Panc1 (cell line): Measurements from ENCODE around the gene EFCAB10. TPM values are rescaled to one million over a fixed set of nuclear protein-coding genes. Genes with fewer than 3 reads are reported as not detected.
"Not testable (repeated sequence)": the region's sequence is repeated elsewhere in the genome, so short reads cannot be mapped to it uniquely, and the experiment has no call there.

Source experiments
- ATAC-seq: fragments of 200-7000 bp; cut with Tn5 transposase; 2 replicates; pipeline ENCODE4 v1.9.1; 2020; ENCODE audit warnings: mild to moderate bottlenecking, moderate library complexity
- BruUV-seq: library from RNA; stranded (reverse); fragments of 400-500 nt; replicated peaks from 2 replicates; lab custom pipeline; 2021; lab: Mats Ljungman, UMichigan
- CTCF ChIA-PET: fragments of 300-600 bp; sonication (Branson Sonifier 250); formaldehyde crosslinking; loops from one replicate; lab custom pipeline; 2022; ENCODE audit warnings: antibody characterized with exemption; lab: Charles Lee
- POLR2A ChIA-PET: fragments of 300-600 bp; sonication (Branson Sonifier 250); formaldehyde crosslinking; loops from one replicate; lab custom pipeline; 2022; ENCODE audit warnings: antibody characterized with exemption; lab: Charles Lee
- DNase-seq: peaks from one replicate; pipeline ENCODE4 v3.0.0-alpha.2; 2010; ENCODE audit warnings: low read depth, low spot score
- H3K27ac ChIP-seq: 2 replicates; pipeline ENCODE4 v1.5.1; 2011; ENCODE audit warnings: mild to moderate bottlenecking, low read length, inconsistent platforms
- H3K27me3 ChIP-seq: fragments of 200-500 bp; sonication (Bioruptor generic); 2 replicates; pipeline ENCODE4 v1.6.0; 2014; ENCODE audit warnings: low read length, inconsistent platforms; ENCODE audit not compliant: control insufficient read depth, insufficient read depth
- H3K36me3 ChIP-seq: fragments of 200-500 bp; sonication (Bioruptor generic); 2 replicates; pipeline ENCODE4 v1.5.1; 2014; ENCODE audit warnings: inconsistent platforms, mild to moderate bottlenecking, low read length, moderate library complexity; ENCODE audit not compliant: control insufficient read depth, insufficient read depth
- H3K4me1 ChIP-seq: 2 replicates; pipeline ENCODE4 v1.5.1; 2011; ENCODE audit warnings: inconsistent platforms, mild to moderate bottlenecking, low read length, moderate library complexity; ENCODE audit not compliant: control insufficient read depth, insufficient read depth
- H3K4me3 ChIP-seq, 2 experiments: 2 replicates each; pipeline ENCODE4 v1.5.1; 2011 to 2012; ENCODE audit warnings: low read depth in 2 of 2, low read length in 2 of 2, mild to moderate bottlenecking in 2 of 2, inconsistent platforms in 1 of 2, moderate library complexity in 1 of 2
- H3K9me3 ChIP-seq: fragments of 200-500 bp; sonication (Bioruptor generic); 2 replicates; pipeline ENCODE4 v1.5.1; 2014; ENCODE audit warnings: low read depth, mild to moderate bottlenecking, inconsistent platforms, low read length, moderate library complexity; ENCODE audit not compliant: control insufficient read depth, insufficient read depth
- CTCF ChIP-seq: fragments of 450-650 bp; IDR thresholded peaks from 2 replicates; pipeline ENCODE4 v1.5.1; 2017; ENCODE audit warnings: mild to moderate bottlenecking
- POLR2AphosphoS5 ChIP-seq: IDR thresholded peaks from 2 replicates; pipeline ENCODE4 v1.6.1; 2012; ENCODE audit warnings: mild to moderate bottlenecking, low read depth, low read length, moderate library complexity
- REST ChIP-seq, 2 experiments: IDR thresholded peaks; 2 replicates each; pipeline ENCODE4 v1.6.1; 2011 to 2012; ENCODE audit warnings: low read depth in 2 of 2, control low read depth in 1 of 2, low read length in 1 of 2, mild to moderate bottlenecking in 1 of 2, moderate library complexity in 1 of 2; ENCODE audit not compliant: insufficient read depth in 1 of 2
- SIN3A ChIP-seq: IDR thresholded peaks from 2 replicates; pipeline ENCODE4 v1.6.1; 2012; ENCODE audit warnings: low read depth, mild to moderate bottlenecking, low read length, moderate library complexity, borderline replicate concordance; ENCODE audit not compliant: insufficient read depth
- TCF7L2 ChIP-seq: IDR thresholded peaks from 2 replicates; pipeline ENCODE4 v1.6.1; 2011; ENCODE audit warnings: mild to moderate bottlenecking, low read depth, low read length, inconsistent platforms
- in situ Hi-C: cut with HindIII; loops from 2 replicates; pipeline ENCODE4 v1.10.0; 2016; ENCODE audit warnings: low sequenced_read_pairs, low pct_unique_long_range_greater_than_20kb
- intact Hi-C: fragments of 100-400 bp; cut with micrococcal nuclease; formaldehyde crosslinking; loops from one replicate; pipeline ENCODE4 v1.10.0; 2022; ENCODE audit not compliant: unreplicated experiment
- total RNA-seq: library from RNA; stranded (reverse); gene quantifications from one replicate; pipeline ENCODE4 v1.2.1, GENCODE V29; 2021; ENCODE audit not compliant: unreplicated experiment

EFCAB10 gene
- total RNA-seq, 1 experiment from 2014 or later, result not detected

- TF ChIP-seq POLR2AphosphoS5, result no peak
- no peak for TF ChIP-seq SIN3A
- TF ChIP-seq TCF7L2, result no peak
- no peak for TF ChIP-seq REST (IDR thresholded peaks at IDR 0.05; ENCODE audit: insufficient read depth in 1 of 2, low read depth in 2 of 2, low read length in 1 of 2)
- TF ChIP-seq CTCF, result no peak
- in situ Hi-C loops, result no loop called here
Measured at GRCh38 chr7:105521027-105521716, 60.1 kb downstream of the EFCAB10 start.

GRCh38 chr7:105520620-105521019 lies 60.7 kb downstream of the EFCAB10 start:
- H3K4me1 ChIP-seq, CTCF ChIA-PET: not testable (repeated sequence)

More at GRCh38 chr7:105521027-105521716, 60.1 kb downstream of the EFCAB10 start:
- CTCF ChIA-PET, result interaction anchor here (0.7 kb wide), 1 partner anchor 120 kb away, joined by 3 read pairs; no protein-coding TSS in a partner anchor
- H3K4me3 ChIP-seq, result peak overlapping the region; percentile 86 to 93
- peak overlapping the region; percentile 92 for H3K27ac ChIP-seq
- H3K9me3 ChIP-seq, result no peaks in the 10 kb centered on the region
- no peaks in the 10 kb centered on the region for H3K27me3 ChIP-seq
- no peaks in the 10 kb centered on the region for H3K4me1 ChIP-seq
- intact Hi-C loops, result no loop called here
- POLR2A ChIA-PET, result no interaction called here
- DNase-seq (no peak), ATAC-seq (peak; percentile 50)
- BruUV-seq, result no TSS peak
- peaks cover 3% of the 10 kb centered on the region; the same call in 1 of the 2 replicates for H3K36me3 ChIP-seq

GRCh38 chr7:105519353-105519752 lies 61.9 kb downstream of the EFCAB10 start:
- BruUV-seq, result no TSS peak
- CTCF ChIA-PET, result interaction anchor here (0.9 kb wide), 1 partner anchor 12 kb away, joined by 5 read pairs; the partner anchor contains the start of gene RINT1
- in situ Hi-C loops, result no loop called here

More at GRCh38 chr7:105520620-105521019, 60.7 kb downstream of the EFCAB10 start:
- TSS peak; percentile 81 for BruUV-seq
- in situ Hi-C loops, H3K36me3 ChIP-seq, POLR2A ChIA-PET, H3K9me3 ChIP-seq, H3K27me3 ChIP-seq, DNase-seq, ATAC-seq, intact Hi-C loops: not testable (repeated sequence)
- Histone ChIP-seq H3K4me3 (peak overlapping the region; percentile 86 to 93), H3K27ac (peak overlapping the region; percentile 92)

More at GRCh38 chr7:105519353-105519752, 61.9 kb downstream of the EFCAB10 start:
- Histone ChIP-seq H3K27me3 (no peaks in the 10 kb centered on the region), H3K36me3 (peaks cover 3% of the 10 kb centered on the region; the same call in 1 of the 2 replicates), H3K27ac (no peak overlapping the region), H3K9me3 (no peaks in the 10 kb centered on the region), H3K4me1 (no peaks in the 10 kb centered on the region), H3K4me3 (no peak overlapping the region)
- ATAC-seq (no peak), DNase-seq (no peak)
- intact Hi-C loops, result no loop called here
- POLR2A ChIA-PET, result interaction anchor here (0.6 to 1.4 kb wide), 2 partner anchors 12 to 16 kb away, joined by 3 to 10 read pairs; partner anchors contain the start of gene RINT1
- TF ChIP-seq SIN3A (no peak), CTCF (no peak), REST (IDR thresholded peaks at IDR 0.05; ENCODE audit: insufficient read depth in 1 of 2, low read depth in 2 of 2, low read length in 1 of 2) (no peak), POLR2AphosphoS5 (no peak), TCF7L2 (no peak)
